Measurements from ENCODE around the gene GPR146.

Gene GPR146

GRCh38 chr7:1056785-1057410, 12.6 kb downstream of the GPR146 start:
- Histone ChIP-seq H3K4me3 (no peak overlapping the region), H3K9ac (ENCODE audit: insufficient read length) (no peak overlapping the region), H3K27ac (no peak overlapping the region), H3K9me3 (ENCODE audit: low read depth, low read length) (no peaks in the 10 kb centered on the region), H3K36me3 (ENCODE audit: insufficient read depth, low read length) (no peaks in the 10 kb centered on the region; the same call in 1 of the 2 replicates)
- no peak for DNase-seq (ENCODE audit: low read depth, low spot score)
- TF ChIP-seq FOXP2 (optimal IDR thresholded peaks at IDR 0.05; ENCODE audit: control extremely low read depth, extremely low read length, insufficient read depth) (no peak), EZH2 (IDR thresholded peaks at IDR 0.05) (no peak), POLR2AphosphoS5 (IDR thresholded peaks at IDR 0.05; ENCODE audit: borderline replicate concordance, low read depth, low read length) (no peak)

- no peaks in the 10 kb centered on the region for H3K9me3 ChIP-seq (ENCODE audit: low read depth, low read length)
- no peak for TF ChIP-seq FOXP2 (optimal IDR thresholded peaks at IDR 0.05; ENCODE audit: control extremely low read depth, extremely low read length, insufficient read depth)
- no peak for TF ChIP-seq POLR2AphosphoS5 (IDR thresholded peaks at IDR 0.05; ENCODE audit: borderline replicate concordance, low read depth, low read length)
- no peak for TF ChIP-seq EZH2 (IDR thresholded peaks at IDR 0.05)
- H3K9ac ChIP-seq (ENCODE audit: insufficient read length) = no peak overlapping the region
- no peaks in the 10 kb centered on the region; the same call in 1 of the 2 replicates for H3K36me3 ChIP-seq (ENCODE audit: insufficient read depth, low read length)
- no peak for DNase-seq (ENCODE audit: low read depth, low spot score)
- no peak overlapping the region for H3K27ac ChIP-seq
- no peak overlapping the region for H3K4me3 ChIP-seq
Observed at GRCh38 chr7:1057416-1058291, 13.3 kb downstream of the GPR146 start.

- no peaks in the 10 kb centered on the region; the same call in 1 of the 2 replicates for H3K36me3 ChIP-seq (ENCODE audit: insufficient read depth, low read length)
- no peak overlapping the region for H3K4me3 ChIP-seq
- H3K9me3 ChIP-seq (ENCODE audit: low read depth, low read length) = no peaks in the 10 kb centered on the region
- no peak overlapping the region for H3K9ac ChIP-seq (ENCODE audit: insufficient read length)
- TF ChIP-seq POLR2AphosphoS5 (IDR thresholded peaks at IDR 0.05; ENCODE audit: borderline replicate concordance, low read depth, low read length) (no peak), EZH2 (IDR thresholded peaks at IDR 0.05) (no peak), FOXP2 (optimal IDR thresholded peaks at IDR 0.05; ENCODE audit: control extremely low read depth, extremely low read length, insufficient read depth) (no peak)
- H3K27ac ChIP-seq = peak overlapping the region; percentile 80
- DNase-seq (ENCODE audit: low read depth, low spot score) = no peak
Observed at GRCh38 chr7:1058311-1058710, 14.0 kb downstream of the GPR146 start.

GRCh38 chr7:1058821-1059199, 14.5 kb downstream of the GPR146 start:
- H3K36me3 ChIP-seq (ENCODE audit: insufficient read depth, low read length) = no peaks in the 10 kb centered on the region; the same call in 1 of the 2 replicates
- H3K9ac ChIP-seq (ENCODE audit: insufficient read length) = no peak overlapping the region
- H3K4me3 ChIP-seq = no peak overlapping the region
- no peak for TF ChIP-seq POLR2AphosphoS5 (IDR thresholded peaks at IDR 0.05; ENCODE audit: borderline replicate concordance, low read depth, low read length)
- TF ChIP-seq EZH2 (IDR thresholded peaks at IDR 0.05) = no peak
- TF ChIP-seq FOXP2 (optimal IDR thresholded peaks at IDR 0.05; ENCODE audit: control extremely low read depth, extremely low read length, insufficient read depth) = no peak
- H3K9me3 ChIP-seq (ENCODE audit: low read depth, low read length) = no peaks in the 10 kb centered on the region
- H3K27ac ChIP-seq = peak overlapping the region; percentile 80
- no peak for DNase-seq (ENCODE audit: low read depth, low spot score)

- Histone ChIP-seq H3K4me3 (no peak overlapping the region), H3K9me3 (ENCODE audit: low read depth, low read length) (no peaks in the 10 kb centered on the region), H3K9ac (ENCODE audit: insufficient read length) (no peak overlapping the region), H3K36me3 (ENCODE audit: insufficient read depth, low read length) (no peaks in the 10 kb centered on the region; the same call in 1 of the 2 replicates), H3K27ac (peak overlapping the region; percentile 80)
- DNase-seq (ENCODE audit: low read depth, low spot score) = no peak
- TF ChIP-seq POLR2AphosphoS5 (IDR thresholded peaks at IDR 0.05; ENCODE audit: borderline replicate concordance, low read depth, low read length) (no peak), FOXP2 (optimal IDR thresholded peaks at IDR 0.05; ENCODE audit: control extremely low read depth, extremely low read length, insufficient read depth) (no peak), EZH2 (IDR thresholded peaks at IDR 0.05) (no peak)
Observed at GRCh38 chr7:1059200-1060091, 15.1 kb downstream of the GPR146 start.

- Histone ChIP-seq H3K27ac (no peak overlapping the region), H3K9ac (ENCODE audit: insufficient read length) (no peak overlapping the region), H3K9me3 (ENCODE audit: low read depth, low read length) (no peaks in the 10 kb centered on the region), H3K4me3 (no peak overlapping the region), H3K36me3 (ENCODE audit: insufficient read depth, low read length) (no peaks in the 10 kb centered on the region; the same call in 1 of the 2 replicates)
- no peak for DNase-seq (ENCODE audit: low read depth, low spot score)
- no peak for TF ChIP-seq FOXP2 (optimal IDR thresholded peaks at IDR 0.05; ENCODE audit: control extremely low read depth, extremely low read length, insufficient read depth)
- TF ChIP-seq EZH2 (IDR thresholded peaks at IDR 0.05) = no peak
- TF ChIP-seq POLR2AphosphoS5 (IDR thresholded peaks at IDR 0.05; ENCODE audit: borderline replicate concordance, low read depth, low read length) = no peak
Observed at GRCh38 chr7:1060315-1061072, 16.1 kb downstream of the GPR146 start.

- Histone ChIP-seq H3K36me3 (ENCODE audit: insufficient read depth, low read length) (no peaks in the 10 kb centered on the region; the same call in 1 of the 2 replicates), H3K27ac (no peak overlapping the region), H3K4me3 (no peak overlapping the region), H3K9ac (ENCODE audit: insufficient read length) (no peak overlapping the region), H3K9me3 (ENCODE audit: low read depth, low read length) (no peaks in the 10 kb centered on the region)
- no peak for DNase-seq (ENCODE audit: low read depth, low spot score)
- TF ChIP-seq FOXP2 (optimal IDR thresholded peaks at IDR 0.05; ENCODE audit: control extremely low read depth, extremely low read length, insufficient read depth) (no peak), POLR2AphosphoS5 (IDR thresholded peaks at IDR 0.05; ENCODE audit: borderline replicate concordance, low read depth, low read length) (no peak), EZH2 (IDR thresholded peaks at IDR 0.05) (no peak)
Observed at GRCh38 chr7:1061180-1061579, 16.8 kb downstream of the GPR146 start.
